ENCODE measurements around the gene LDB1.

LDB1 gene

GRCh38 chr10:102059987-102060386 lies 60.2 kb downstream of the LDB1 start:
- DNase-seq (ENCODE audit: low spot score), result no peak

Measured in SW480 (cell line).